ENCODE data around the gene IFNA6.

GRCh38 chr9:21348430-21348970 lies 2.2 kb downstream of the IFNA6 start:
- TF ChIP-seq ZBTB21 (tag by site-specific recombination; IDR thresholded peaks at IDR 0.05) (no peak), REST (tag by site-specific recombination; IDR thresholded peaks at IDR 0.05) (no peak), ZNF121 (tag by site-specific recombination; IDR thresholded peaks at IDR 0.05) (no peak), MYNN (tag by site-specific recombination; IDR thresholded peaks at IDR 0.05; ENCODE audit: borderline replicate concordance) (no peak), ZNF416 (tag by site-specific recombination; IDR thresholded peaks at IDR 0.05) (no peak)

Measured in HEK293 (cell line).